ENCODE results near the gene RRP12.

DNA sequence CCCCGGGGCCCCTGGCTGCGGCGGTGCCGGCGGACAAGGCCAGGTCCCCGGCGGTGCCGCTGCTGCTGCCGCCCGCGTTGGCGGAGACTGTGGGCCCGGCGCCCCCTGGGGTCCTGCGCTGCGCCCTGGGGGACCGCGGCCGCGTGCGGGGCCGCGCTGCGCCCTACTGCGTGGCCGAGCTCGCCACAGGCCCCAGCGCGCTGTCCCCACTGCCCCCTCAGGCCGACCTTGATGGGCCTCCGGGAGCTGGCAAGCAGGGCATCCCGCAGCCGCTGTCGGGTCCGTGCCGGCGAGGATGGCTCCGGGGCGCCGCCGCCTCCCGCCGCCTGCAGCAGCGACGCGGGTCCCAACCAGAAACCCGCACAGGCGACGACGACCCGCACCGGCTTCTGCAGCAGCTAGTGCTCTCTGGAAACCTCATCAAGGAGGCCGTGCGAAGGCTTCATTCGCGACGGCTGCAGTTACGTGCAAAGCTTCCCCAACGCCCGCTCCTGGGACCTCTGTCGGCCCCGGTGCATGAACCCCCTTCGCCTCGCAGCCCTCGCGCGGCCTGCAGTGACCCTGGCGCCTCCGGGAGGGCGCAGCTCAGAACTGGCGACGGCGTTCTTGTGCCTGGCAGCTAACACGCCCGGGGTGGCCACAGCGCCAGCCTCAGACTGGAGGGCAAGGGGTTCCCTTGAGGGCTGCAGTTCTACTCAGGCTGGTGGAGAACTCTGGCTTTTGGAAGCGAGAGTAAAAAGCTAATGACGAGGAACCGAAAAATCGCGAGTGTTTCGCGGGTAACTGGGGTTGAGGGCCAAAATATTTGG is 81.3 kb downstream of the RRP12 start:
- TF ChIP-seq POLR2A (IDR thresholded peaks at IDR 0.05): no peak
- TF ChIP-seq, protein P1, sequence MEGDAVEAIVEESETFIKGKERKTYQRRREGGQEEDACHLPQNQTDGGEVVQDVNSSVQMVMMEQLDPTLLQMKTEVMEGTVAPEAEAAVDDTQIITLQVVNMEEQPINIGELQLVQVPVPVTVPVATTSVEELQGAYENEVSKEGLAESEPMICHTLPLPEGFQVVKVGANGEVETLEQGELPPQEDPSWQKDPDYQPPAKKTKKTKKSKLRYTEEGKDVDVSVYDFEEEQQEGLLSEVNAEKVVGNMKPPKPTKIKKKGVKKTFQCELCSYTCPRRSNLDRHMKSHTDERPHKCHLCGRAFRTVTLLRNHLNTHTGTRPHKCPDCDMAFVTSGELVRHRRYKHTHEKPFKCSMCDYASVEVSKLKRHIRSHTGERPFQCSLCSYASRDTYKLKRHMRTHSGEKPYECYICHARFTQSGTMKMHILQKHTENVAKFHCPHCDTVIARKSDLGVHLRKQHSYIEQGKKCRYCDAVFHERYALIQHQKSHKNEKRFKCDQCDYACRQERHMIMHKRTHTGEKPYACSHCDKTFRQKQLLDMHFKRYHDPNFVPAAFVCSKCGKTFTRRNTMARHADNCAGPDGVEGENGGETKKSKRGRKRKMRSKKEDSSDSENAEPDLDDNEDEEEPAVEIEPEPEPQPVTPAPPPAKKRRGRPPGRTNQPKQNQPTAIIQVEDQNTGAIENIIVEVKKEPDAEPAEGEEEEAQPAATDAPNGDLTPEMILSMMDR (IDR thresholded peaks at IDR 0.05): no peak
